Activated CD4-positive, alpha-beta T cell treated with anti-CD3 and anti-CD28 coated beads, Interleukin-2, amount 10 ng/mL, durations not matched to agents 24 days and 14 days (primary cell): Measurements from ENCODE around the gene MID1. TPM values are rescaled to one million over a fixed set of nuclear protein-coding genes. Genes with fewer than 3 reads are reported as not detected.
A peak's percentile ranks its signal among the peaks of the same experiment; 100 is the strongest.

Source experiments
- DNase-seq: peaks from one replicate; pipeline ENCODE4 v3.0.0; 2022
- H3K27ac Mint-ChIP-seq: one replicate; pipeline ENCODE4 v1.8.0; 2022; ENCODE audit warnings: mild to moderate bottlenecking, mixed read lengths
- H3K27me3 Mint-ChIP-seq: one replicate; pipeline ENCODE4 v1.8.0; 2022; ENCODE audit warnings: mixed read lengths
- H3K36me3 Mint-ChIP-seq: one replicate; pipeline ENCODE4 v1.8.0; 2022; ENCODE audit warnings: low read depth, mild to moderate bottlenecking, mixed read lengths
- H3K4me1 Mint-ChIP-seq: one replicate; pipeline ENCODE4 v1.8.0; 2021; ENCODE audit warnings: mixed read lengths
- H3K4me3 Mint-ChIP-seq: one replicate; pipeline ENCODE4 v1.8.0; 2022; ENCODE audit warnings: mild to moderate bottlenecking, moderate library complexity, mixed read lengths
- H3K9me3 Mint-ChIP-seq: one replicate; pipeline ENCODE4 v1.8.0; 2021; ENCODE audit warnings: mixed read lengths
- intact Hi-C: fragments of 100-400 bp; cut with micrococcal nuclease; formaldehyde crosslinking; loops from one replicate; pipeline ENCODE4 v1.15.1; 2023
- total RNA-seq: library from RNA; stranded (reverse); gene quantifications from 2 replicates; pipeline ENCODE4 v1.2.3, GENCODE V29; 2022

The MID1 gene
- total RNA-seq, 1 donor from 2014 or later, result not detected

DNA sequence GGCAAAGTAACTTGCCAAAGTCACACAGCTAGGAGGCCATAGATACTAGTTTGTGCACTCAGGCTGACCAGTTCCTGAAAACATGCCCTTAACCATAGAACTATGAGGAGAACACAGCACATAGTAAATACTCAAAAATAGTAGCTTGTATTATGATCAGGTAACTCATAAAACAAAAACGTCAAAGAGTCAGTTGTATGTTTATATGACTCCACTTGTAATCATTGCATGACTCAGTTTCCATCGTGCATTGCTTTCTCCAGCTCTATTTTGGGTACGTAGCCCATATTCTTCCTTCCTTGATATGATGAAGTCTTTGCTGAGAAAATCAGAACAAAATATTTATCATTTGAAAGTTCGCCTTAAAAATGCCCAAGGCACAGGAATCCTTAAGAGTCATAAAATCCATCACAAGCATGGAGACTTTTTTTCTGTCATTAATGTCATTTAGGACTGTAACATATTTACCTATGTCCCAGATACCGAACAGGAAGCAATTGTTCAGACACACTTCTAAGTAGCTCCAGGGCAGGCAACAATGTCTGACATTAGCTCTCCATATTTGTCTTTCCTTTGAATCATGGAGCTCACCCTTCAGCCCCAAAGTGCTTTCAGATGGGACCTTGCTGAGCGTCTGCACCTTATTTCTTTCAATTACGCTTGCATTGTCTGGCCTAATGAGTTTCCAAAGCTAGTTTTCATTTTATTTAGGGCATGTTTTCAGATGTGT is 11.2 kb upstream of the MID1 start:
- Mint-ChIP-seq H3K27ac (no peak overlapping the region), H3K4me3 (no peak overlapping the region), H3K4me1 (no peaks in the 10 kb centered on the region), H3K9me3 (no peaks in the 10 kb centered on the region), H3K27me3 (no peaks in the 10 kb centered on the region), H3K36me3 (no peaks in the 10 kb centered on the region)
- DNase-seq, result no peak
- intact Hi-C loops, result loop anchor here (5.0 kb wide), 1 partner anchor 276 kb away; no protein-coding TSS in a partner anchor

GRCh38 chrX:10630320-10630719 is 9.9 kb upstream of the MID1 start:
- no peak overlapping the region for H3K4me3 Mint-ChIP-seq
- H3K27me3 Mint-ChIP-seq, result no peaks in the 10 kb centered on the region
- no peaks in the 10 kb centered on the region for H3K36me3 Mint-ChIP-seq
- no peaks in the 10 kb centered on the region for H3K4me1 Mint-ChIP-seq
- intact Hi-C loops, result loop anchor here (5.0 kb wide), 1 partner anchor 277 kb away; no protein-coding TSS in a partner anchor
- H3K27ac Mint-ChIP-seq, result no peak overlapping the region
- no peaks in the 10 kb centered on the region for H3K9me3 Mint-ChIP-seq
- DNase-seq, result no peak

DNA sequence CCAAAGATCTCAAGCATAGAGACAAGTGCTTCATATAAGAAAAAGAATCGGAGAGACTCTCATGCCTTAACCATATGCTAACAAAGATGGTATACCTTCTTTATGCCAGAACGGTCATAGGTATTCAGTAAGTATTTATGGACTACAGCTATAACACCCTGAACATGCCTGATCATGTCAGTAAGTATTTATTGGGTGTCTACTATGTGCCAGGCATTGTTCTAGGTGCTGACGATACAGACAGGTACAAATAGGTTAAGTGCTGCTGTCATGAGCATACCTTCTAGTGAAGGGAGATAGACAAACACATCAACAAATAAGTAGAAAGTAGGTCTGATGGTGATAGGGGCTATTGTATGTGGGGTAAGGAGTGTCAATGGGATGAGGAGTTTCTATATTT is 9.5 kb upstream of the MID1 start:
- H3K9me3 Mint-ChIP-seq, result no peaks in the 10 kb centered on the region
- no peak overlapping the region for H3K4me3 Mint-ChIP-seq
- intact Hi-C loops, result loop anchor here (5.0 kb wide), 1 partner anchor 277 kb away; no protein-coding TSS in a partner anchor
- H3K27ac Mint-ChIP-seq, result no peak overlapping the region
- DNase-seq, result no peak
- no peaks in the 10 kb centered on the region for H3K4me1 Mint-ChIP-seq
- no peaks in the 10 kb centered on the region for H3K36me3 Mint-ChIP-seq
- H3K27me3 Mint-ChIP-seq, result no peaks in the 10 kb centered on the region

GRCh38 chrX:10628906-10629305 is 8.5 kb upstream of the MID1 start:
- Mint-ChIP-seq H3K4me1 (no peaks in the 10 kb centered on the region), H3K4me3 (no peak overlapping the region), H3K9me3 (no peaks in the 10 kb centered on the region), H3K27me3 (no peaks in the 10 kb centered on the region), H3K27ac (no peak overlapping the region), H3K36me3 (no peaks in the 10 kb centered on the region)
- intact Hi-C loops, result no loop called here
- no peak for DNase-seq

GRCh38 chrX:10622197-10622596 is 1.8 kb upstream of the MID1 start:
- H3K4me1 Mint-ChIP-seq, result peaks cover 2% of the 10 kb centered on the region
- peaks cover 31% of the 10 kb centered on the region for H3K27me3 Mint-ChIP-seq
- DNase-seq, result no peak
- no peaks in the 10 kb centered on the region for H3K36me3 Mint-ChIP-seq
- H3K9me3 Mint-ChIP-seq, result no peaks in the 10 kb centered on the region
- intact Hi-C loops, result no loop called here
- H3K27ac Mint-ChIP-seq, result no peak overlapping the region
- no peak overlapping the region for H3K4me3 Mint-ChIP-seq

DNA sequence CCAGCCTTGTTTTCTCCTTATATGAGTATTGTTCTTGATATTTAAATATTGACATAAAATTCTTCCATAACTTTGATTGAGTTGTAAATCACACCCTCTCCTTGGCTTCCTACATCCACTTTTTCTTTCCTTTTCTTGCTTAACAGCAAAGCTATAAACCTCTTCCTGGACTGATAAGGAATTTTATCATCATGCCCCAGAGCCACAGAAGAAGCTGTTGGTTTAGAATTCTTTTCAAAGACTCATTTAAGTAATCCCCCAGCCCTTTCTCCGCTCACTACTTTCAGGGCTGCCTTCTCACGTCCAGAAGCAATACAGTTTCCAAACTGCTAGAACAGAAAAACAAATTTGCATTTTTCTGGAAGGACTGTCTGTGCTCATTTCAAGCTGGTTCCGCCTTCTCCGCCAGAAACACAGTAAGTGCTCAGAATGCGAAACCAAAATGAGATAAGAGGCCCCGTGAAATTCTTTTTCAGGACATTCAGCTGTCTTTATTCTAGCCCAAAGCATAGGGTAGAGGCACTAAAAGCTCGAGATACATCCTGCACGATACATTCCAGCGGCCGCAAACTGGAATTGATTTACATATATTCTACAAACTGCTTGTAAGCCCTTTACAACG is 849 bp downstream of the MID1 start:
- peaks cover 36% of the 10 kb centered on the region for H3K27me3 Mint-ChIP-seq
- intact Hi-C loops, result loop anchor here (5.0 kb wide), 1 partner anchor 427 kb away; no protein-coding TSS in a partner anchor
- no peaks in the 10 kb centered on the region for H3K36me3 Mint-ChIP-seq
- no peak overlapping the region for H3K27ac Mint-ChIP-seq
- no peaks in the 10 kb centered on the region for H3K9me3 Mint-ChIP-seq
- peaks cover 2% of the 10 kb centered on the region for H3K4me1 Mint-ChIP-seq
- peak overlapping the region; percentile 72 for H3K4me3 Mint-ChIP-seq
- no peak for DNase-seq

- H3K36me3 Mint-ChIP-seq, result no peaks in the 10 kb centered on the region
- H3K27me3 Mint-ChIP-seq, result peaks cover 36% of the 10 kb centered on the region
- peaks cover 2% of the 10 kb centered on the region for H3K4me1 Mint-ChIP-seq
- H3K27ac Mint-ChIP-seq, result no peak overlapping the region
- H3K9me3 Mint-ChIP-seq, result no peaks in the 10 kb centered on the region
- intact Hi-C loops, result loop anchor here (5.0 kb wide), 1 partner anchor 427 kb away; no protein-coding TSS in a partner anchor
- DNase-seq, result no peak
- no peak overlapping the region for H3K4me3 Mint-ChIP-seq
Measured at GRCh38 chrX:10618961-10619360, 1.4 kb downstream of the MID1 start.

GRCh38 chrX:10617999-10618351 is 2.4 kb downstream of the MID1 start:
- Mint-ChIP-seq H3K27ac (no peak overlapping the region), H3K4me1 (peaks cover 2% of the 10 kb centered on the region), H3K4me3 (no peak overlapping the region), H3K9me3 (no peaks in the 10 kb centered on the region), H3K36me3 (no peaks in the 10 kb centered on the region), H3K27me3 (peaks cover 36% of the 10 kb centered on the region)
- no peak for DNase-seq
- intact Hi-C loops, result loop anchor here (5.0 kb wide), 1 partner anchor 426 kb away; no protein-coding TSS in a partner anchor

- no peak for DNase-seq
- peaks cover 35% of the 10 kb centered on the region for H3K27me3 Mint-ChIP-seq
- H3K27ac Mint-ChIP-seq, result no peak overlapping the region
- intact Hi-C loops, result loop anchor here (5.0 kb wide), 1 partner anchor 425 kb away; no protein-coding TSS in a partner anchor
- H3K9me3 Mint-ChIP-seq, result no peaks in the 10 kb centered on the region
- no peaks in the 10 kb centered on the region for H3K36me3 Mint-ChIP-seq
- H3K4me1 Mint-ChIP-seq, result peaks cover 2% of the 10 kb centered on the region
- H3K4me3 Mint-ChIP-seq, result no peak overlapping the region
Measured at GRCh38 chrX:10617186-10617998, 3.0 kb downstream of the MID1 start.

DNA sequence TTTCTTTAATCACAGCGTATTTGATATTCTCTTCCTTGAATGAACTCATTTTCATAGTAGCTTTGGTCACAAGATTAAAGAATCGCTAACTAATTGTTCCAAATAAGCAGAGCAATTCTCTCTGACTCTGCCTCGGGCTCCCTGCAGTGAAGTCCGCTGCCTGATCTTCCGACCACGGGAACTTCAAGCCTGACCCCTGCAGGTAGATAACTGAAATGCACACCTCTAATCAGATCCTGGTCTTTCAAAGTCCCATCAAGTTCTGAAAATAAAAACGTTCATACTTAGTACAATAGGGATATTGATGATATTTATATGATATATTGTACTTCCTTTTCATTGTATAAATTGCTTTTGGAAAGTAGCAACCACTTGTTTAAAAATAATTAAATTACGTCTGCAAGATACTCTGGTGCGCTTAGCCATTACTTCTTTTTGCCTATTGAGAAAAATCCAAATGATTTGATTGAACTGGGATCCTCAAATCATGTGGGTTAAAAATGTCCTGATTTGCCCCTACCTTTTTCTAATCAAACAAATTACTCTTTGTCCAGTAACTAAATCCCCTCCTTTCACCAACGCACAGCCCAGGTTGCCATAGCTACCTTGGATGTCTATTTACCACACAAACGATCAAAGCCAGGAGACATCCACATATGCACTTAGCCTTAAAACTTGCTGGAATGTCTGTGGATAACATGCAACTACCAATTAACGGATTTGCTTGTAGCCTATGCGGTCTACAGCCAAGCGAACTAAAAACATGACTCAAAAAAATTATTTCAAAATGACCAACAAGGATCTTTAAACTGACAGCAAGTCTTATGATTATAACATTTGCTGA is 4.2 kb downstream of the MID1 start:
- Mint-ChIP-seq H3K27ac (no peak overlapping the region), H3K9me3 (no peaks in the 10 kb centered on the region), H3K27me3 (peaks cover 30% of the 10 kb centered on the region), H3K4me1 (peaks cover 2% of the 10 kb centered on the region), H3K4me3 (no peak overlapping the region), H3K36me3 (no peaks in the 10 kb centered on the region)
- peak; percentile 55 for DNase-seq
- intact Hi-C loops, result loop anchor here (5.0 kb wide), 1 partner anchor 424 kb away; no protein-coding TSS in a partner anchor

DNA sequence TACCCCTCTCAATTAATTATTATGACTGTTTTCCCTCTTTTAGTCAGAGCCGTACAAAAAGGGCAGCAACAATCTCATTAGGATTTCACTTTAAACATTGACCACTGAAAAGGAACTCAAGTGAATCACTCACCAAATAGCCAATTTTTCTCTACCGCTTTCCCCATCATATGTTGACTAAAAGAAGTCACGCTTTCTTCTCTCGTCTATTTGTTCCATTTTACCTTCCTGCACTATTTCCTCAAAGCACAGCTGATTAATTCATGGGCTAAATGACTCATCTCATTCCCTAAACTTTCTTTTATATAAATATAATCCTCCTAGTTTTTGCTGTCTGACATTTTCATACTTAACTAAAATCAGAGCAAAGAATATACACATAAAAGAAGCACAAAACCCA is 8.2 kb downstream of the MID1 start:
- intact Hi-C loops, result no loop called here
- Mint-ChIP-seq H3K9me3 (no peaks in the 10 kb centered on the region), H3K27ac (no peak overlapping the region), H3K36me3 (no peaks in the 10 kb centered on the region), H3K4me3 (no peak overlapping the region), H3K4me1 (no peaks in the 10 kb centered on the region), H3K27me3 (peaks cover 5% of the 10 kb centered on the region)
- no peak for DNase-seq

DNA sequence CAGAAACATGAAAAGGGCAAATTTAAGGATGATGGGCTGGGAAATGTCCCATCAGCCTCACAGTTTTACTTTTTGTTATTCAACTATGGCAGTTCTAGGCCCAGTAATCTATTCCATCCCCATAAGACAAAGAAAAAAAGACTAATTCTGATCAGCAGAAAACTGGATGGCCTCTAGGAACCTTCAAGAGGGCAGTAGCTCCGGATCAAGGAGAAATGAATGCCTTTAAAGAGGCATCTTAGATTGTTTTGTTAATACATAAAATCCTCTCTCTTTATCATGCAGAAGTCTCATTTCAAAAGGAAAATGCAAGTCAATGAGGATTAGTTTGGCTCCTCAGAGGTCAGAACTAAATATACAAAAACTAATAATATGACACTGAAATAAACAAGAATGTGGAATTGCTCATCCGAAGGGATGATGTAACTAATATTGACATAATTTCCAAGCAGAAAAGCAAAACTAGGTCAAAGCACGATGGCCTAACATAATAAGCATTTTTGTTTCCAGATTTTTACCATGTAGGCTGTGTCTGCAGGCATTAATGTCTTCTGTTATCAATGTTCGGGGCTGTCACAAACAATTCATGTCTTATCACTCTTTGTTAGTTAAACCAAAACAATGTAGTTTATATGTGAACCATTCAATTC is 8.8 kb downstream of the MID1 start:
- Mint-ChIP-seq H3K4me1 (no peaks in the 10 kb centered on the region), H3K27me3 (peaks cover 2% of the 10 kb centered on the region), H3K36me3 (no peaks in the 10 kb centered on the region), H3K9me3 (no peaks in the 10 kb centered on the region), H3K4me3 (no peak overlapping the region), H3K27ac (no peak overlapping the region)
- no peak for DNase-seq
- intact Hi-C loops, result no loop called here

DNA sequence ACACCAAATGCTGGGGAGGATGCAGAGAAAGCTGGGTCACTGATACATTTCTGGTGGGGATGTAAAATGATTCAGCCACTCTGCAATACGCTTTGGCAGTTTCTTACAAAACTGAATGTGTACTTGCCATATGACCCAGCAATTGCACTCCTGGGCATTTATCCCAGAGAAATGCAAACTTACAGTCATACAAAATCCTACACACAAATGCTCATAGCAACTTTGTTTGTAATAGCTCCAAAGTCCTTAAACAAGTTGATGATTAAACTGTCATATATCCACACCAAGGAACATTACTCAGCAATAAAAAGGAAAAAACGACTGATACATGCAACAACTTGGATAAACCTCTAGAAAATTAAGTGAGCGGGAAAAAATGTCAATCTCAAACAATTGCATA is 12.3 kb downstream of the MID1 start:
- Mint-ChIP-seq H3K27me3 (no peaks in the 10 kb centered on the region), H3K9me3 (no peaks in the 10 kb centered on the region), H3K27ac (no peak overlapping the region), H3K4me3 (no peak overlapping the region), H3K36me3 (no peaks in the 10 kb centered on the region), H3K4me1 (no peaks in the 10 kb centered on the region)
- DNase-seq, result no peak
- intact Hi-C loops, result no loop called here
